Coronary artery (tissue), 2 donors: ENCODE data around the gene IFT81.
A peak's percentile ranks its signal among the peaks of the same experiment; 100 is the strongest.

Experiments
- DNase-seq: peaks from one replicate; pipeline ENCODE4 v3.0.0-alpha.2; 2017; ENCODE audit warnings: low spot score
- H3K27ac ChIP-seq, 2 donors: fragments of 200-600 bp; sonication (generic); one replicate each; pipeline ENCODE4 v1.5.1; 2016 to 2019
- H3K4me3 ChIP-seq: fragments of 200-600 bp; sonication (generic); 2 replicates; pipeline ENCODE4 v1.5.1; 2016; ENCODE audit warnings: mild to moderate bottlenecking, moderate library complexity
- TF ChIP-seq, protein P1 (sequence below): fragments of 200-600 bp; sonication (generic); IDR thresholded peaks from one replicate; pipeline ENCODE4 v1.5.1; 2019; ENCODE audit warnings: antibody characterized with exemption

IFT81 gene

DNA sequence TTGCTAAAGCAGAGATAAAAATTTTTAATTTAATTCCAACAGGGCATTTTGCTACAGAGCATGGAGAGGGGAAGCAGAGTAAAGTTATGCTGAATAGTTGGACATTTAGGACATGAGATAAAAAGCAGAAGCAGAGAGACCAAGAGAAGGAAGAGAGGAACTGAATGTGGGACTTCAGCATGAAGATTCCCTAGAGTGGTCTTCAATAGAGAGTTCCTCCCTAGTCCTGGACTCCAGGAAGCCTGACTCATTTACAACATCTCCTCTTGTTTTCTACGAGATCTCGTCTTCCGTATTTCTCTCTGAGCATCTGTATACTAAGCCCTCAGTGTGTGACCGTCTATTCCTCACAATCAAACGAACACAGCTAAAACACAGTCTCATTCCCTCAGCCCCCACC is 35.2 kb upstream of the IFT81 start:
- H3K27ac ChIP-seq = peak overlapping the region in 1 of 2 donors; percentile 59
- no peak for DNase-seq
- H3K4me3 ChIP-seq = no peak overlapping the region
- TF ChIP-seq, protein P1, sequence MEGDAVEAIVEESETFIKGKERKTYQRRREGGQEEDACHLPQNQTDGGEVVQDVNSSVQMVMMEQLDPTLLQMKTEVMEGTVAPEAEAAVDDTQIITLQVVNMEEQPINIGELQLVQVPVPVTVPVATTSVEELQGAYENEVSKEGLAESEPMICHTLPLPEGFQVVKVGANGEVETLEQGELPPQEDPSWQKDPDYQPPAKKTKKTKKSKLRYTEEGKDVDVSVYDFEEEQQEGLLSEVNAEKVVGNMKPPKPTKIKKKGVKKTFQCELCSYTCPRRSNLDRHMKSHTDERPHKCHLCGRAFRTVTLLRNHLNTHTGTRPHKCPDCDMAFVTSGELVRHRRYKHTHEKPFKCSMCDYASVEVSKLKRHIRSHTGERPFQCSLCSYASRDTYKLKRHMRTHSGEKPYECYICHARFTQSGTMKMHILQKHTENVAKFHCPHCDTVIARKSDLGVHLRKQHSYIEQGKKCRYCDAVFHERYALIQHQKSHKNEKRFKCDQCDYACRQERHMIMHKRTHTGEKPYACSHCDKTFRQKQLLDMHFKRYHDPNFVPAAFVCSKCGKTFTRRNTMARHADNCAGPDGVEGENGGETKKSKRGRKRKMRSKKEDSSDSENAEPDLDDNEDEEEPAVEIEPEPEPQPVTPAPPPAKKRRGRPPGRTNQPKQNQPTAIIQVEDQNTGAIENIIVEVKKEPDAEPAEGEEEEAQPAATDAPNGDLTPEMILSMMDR = no peak

DNA sequence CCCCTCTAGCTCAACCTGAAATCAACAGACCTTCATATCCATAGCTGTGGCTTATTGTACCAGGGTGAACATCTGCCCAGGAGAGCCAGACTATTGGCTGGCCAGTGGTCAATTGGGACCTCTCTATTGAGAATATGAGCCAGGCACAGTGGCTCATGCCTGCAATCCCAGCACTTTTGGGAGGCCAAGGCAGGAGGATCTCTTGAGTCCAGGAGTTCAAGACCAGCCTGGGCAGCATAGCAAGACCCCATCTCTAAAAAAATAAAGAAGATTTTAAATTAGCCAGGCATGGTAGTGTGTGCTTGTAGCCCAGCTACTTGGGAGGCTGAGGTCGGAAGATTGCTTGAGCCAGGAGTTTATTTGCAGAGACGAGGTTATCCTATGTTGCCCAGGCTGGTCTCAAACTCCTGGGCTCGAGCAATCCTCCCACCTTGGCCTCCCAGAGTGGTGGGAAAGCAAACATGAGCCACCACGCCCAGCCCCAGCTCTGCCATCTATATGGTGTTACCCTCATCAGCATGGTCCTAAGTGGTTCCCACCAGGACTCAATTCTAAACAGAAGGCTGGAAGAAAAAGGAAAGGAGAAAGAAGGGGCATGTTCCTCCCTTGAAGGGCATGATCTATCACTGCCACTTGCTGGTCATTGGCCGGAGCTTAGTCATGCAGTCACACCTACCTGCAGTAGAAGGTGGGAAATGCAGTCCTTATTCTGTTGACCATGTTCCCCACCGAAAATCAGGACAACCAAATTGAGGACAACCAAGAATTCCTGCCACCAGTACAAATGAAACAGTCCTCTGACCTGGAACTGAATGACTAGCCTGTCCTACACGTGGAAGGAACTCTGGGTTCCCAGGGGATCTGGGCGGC is 33.7 kb upstream of the IFT81 start:
- no peak for DNase-seq

DNA sequence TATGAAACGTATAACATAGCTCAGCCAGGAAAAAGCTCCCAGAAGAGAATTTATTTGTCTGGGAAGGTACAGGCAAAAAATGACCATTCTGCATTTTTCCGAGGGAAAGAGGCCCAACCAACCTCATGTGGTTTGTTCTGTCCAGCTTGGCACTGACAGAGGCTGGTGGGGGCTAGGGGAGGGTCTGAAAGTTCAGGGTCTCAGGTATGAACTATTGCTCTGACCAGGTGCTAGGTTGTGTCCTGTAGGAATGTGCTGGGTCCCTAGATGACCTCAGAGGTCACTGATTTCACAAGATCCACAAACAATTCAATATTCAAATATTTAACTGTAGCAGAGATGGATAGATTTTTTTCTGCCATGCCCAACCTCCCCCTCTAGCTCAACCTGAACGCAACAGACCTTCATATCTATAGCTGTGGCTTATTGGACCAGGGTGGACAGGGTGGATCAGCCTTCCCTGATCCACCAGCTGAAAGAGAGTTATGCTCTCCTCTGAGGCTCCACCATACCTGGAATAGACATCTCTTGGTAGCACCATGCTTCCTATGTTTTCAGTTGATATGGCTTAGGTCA is 32.9 kb upstream of the IFT81 start:
- Histone ChIP-seq H3K27ac (no peak overlapping the region), H3K4me3 (no peak overlapping the region)
- TF ChIP-seq, protein P1 = no peak
- no peak for DNase-seq

More for the DNA sequence above, 33.7 kb upstream of the IFT81 start:
- H3K27ac ChIP-seq = no peak overlapping the region
- TF ChIP-seq, protein P1 = no peak
- H3K4me3 ChIP-seq = no peak overlapping the region

DNA sequence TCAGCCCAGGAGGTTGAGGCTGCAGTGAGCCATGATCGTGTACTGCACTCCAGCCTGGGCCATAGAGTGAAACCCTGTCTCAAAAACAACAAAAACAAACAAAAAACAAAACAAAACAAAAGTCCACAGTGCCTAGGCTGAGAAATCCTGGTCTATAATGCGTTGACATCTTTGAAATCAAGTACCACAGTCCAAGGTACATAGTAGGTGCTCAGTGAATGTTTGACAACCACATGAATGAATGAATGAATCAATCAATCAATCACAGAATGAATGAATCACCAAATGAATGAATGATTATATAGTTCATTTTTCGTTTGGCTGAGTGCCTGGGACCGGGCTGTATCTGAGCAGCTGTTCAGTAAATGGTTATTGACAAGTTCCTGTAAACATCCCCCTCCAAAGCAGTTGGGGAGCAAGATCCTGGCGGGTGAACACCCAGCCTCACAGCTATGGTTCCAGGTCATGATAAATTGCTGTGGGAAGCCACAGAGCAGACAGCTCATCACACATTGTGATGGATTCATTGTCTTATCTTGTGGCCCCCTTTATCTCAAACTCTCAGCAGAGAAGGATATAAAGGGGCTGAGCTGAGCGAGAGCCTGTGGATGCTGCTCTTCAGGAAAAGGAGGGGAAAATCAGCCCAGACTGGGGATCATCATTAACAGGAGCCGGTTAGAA is 30.4 kb upstream of the IFT81 start:
- no peak for DNase-seq
- TF ChIP-seq, protein P1 = no peak
- H3K27ac ChIP-seq = no peak overlapping the region
- no peak overlapping the region for H3K4me3 ChIP-seq

DNA sequence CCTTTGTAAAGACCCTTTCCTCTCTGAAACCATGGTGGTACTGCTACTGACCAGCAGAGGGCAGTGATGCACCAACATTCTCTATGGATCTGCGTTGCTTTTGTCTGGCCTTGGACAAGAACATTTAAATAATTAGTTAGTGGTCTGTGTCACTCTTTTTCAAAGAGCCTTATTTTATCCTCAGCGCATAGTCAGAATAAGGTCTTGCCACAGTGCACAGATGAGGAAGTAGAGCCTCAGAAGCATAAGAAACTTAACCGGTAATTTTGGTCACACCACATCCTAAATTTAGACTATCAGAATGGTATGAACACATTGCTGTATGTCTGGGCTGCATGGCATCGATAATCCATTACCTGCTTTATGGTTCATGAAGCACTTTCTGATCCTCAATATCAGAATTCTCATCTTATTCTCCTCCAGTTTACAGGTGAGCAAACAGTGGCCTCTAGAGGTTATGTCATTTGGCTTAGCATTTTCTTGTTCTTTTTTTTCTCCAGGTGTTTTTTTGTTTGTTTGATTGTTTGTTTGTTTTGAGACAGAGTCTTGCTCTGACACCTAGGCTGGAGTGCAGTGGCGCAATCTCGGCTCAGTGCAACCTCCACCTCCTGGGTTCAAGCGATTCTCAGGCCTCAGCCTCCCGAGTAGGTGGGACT is 23.7 kb upstream of the IFT81 start:
- H3K27ac ChIP-seq = peak overlapping the region; percentile 25 to 63
- H3K4me3 ChIP-seq = no peak overlapping the region
- TF ChIP-seq, protein P1 = peak; percentile 67
- DNase-seq = no peak

DNA sequence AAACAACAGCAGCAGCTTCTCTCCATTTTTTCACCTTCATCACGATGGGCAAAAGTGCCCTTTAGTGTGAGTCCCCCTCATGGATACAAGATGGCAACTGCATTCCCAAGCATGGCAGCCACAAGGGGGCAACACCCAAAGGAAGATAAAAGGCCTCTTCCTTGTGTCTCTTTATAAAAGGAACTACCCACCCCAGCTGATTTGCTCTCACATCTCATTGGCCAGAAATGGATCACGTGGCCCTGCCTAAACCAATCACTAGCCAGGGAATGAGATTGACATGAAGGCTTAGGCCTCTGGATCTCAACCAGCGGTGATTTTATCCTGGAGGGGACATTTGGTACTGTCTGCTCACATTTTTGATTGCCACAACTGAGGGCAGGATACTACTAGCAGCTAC is 21.9 kb upstream of the IFT81 start:
- TF ChIP-seq, protein P1 = no peak
- no peak for DNase-seq
- H3K4me3 ChIP-seq = no peak overlapping the region
- H3K27ac ChIP-seq = peak overlapping the region in 1 of 2 donors; percentile 36
